Fibroblast of the aortic adventitia (primary cell): Measurements from ENCODE around the gene AK4. TPM values are rescaled to one million over a fixed set of nuclear protein-coding genes. Genes with fewer than 3 reads are reported as not detected.
A peak's percentile ranks its signal among the peaks of the same experiment; 100 is the strongest.

Source experiments
- DNase-seq: peaks from one replicate; pipeline ENCODE4 v3.0.0-alpha.2; 2010; ENCODE audit warnings: low read depth
- H3K4me3 ChIP-seq: 2 replicates; pipeline ENCODE4 v1.5.1; 2011; ENCODE audit warnings: low read depth, mild to moderate bottlenecking, control low read depth, low read length, moderate library complexity
- total RNA-seq: library from RNA; depleted of rRNA; stranded (reverse); fragments of >200 nt; gene quantifications from 2 replicates; pipeline ENCODE4 v1.2.3, GENCODE V29; 2012; ENCODE audit warnings: low replicate concordance
- TF ChIP-seq, protein P1 (sequence below): IDR thresholded peaks from 2 replicates; pipeline ENCODE4 v1.5.1; 2011; ENCODE audit warnings: mild to moderate bottlenecking, low read length, control low read depth, inconsistent platforms; ENCODE audit not compliant: insufficient read depth

Gene AK4
- total RNA-seq, 1 donor: 10.6 TPM

DNA sequence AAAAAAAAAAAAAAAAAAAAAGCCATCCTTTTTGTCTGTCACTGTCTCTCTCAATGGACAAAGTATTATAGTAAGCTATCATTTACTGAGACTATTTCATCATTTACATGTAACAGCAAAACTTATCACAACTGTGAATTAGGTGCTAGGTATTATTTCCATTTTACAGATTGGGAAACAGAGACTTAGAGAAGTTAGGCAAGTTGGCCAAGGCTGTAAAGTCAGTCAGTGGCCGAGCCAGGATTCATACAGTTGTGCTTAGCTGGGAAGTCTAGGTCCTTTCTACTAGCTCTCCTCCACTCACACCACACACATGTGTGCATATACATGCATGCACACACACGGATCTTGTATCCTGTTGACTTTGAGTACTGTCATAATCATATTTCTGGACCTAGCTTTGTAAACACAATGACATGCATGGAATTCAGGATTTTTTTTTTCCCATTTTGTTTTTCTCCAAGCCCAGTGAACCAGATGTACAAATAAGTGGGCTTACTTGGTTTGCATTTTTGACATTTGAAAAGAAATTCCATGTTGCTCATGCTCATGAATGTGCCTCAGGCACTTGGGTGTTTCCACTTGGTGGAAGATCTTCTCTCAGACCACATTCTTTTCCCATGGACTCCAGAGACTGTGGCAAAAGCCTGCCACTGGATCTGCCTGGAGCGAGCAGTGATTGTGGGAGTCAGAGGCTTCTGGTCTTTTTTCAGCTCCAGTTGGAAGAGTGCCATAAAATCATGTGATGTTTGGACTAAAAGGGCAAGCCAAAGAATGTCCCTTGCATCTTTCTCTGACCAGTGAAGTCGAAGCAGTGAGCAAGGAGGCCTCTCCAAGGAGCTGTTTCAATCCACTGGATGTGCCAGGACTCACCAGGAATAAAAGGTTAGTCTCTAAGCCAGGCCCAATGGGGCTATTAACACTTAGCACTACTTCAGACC, 99.7 kb downstream of the AK4 start:
- H3K4me3 ChIP-seq: no peak overlapping the region
- TF ChIP-seq, protein P1, sequence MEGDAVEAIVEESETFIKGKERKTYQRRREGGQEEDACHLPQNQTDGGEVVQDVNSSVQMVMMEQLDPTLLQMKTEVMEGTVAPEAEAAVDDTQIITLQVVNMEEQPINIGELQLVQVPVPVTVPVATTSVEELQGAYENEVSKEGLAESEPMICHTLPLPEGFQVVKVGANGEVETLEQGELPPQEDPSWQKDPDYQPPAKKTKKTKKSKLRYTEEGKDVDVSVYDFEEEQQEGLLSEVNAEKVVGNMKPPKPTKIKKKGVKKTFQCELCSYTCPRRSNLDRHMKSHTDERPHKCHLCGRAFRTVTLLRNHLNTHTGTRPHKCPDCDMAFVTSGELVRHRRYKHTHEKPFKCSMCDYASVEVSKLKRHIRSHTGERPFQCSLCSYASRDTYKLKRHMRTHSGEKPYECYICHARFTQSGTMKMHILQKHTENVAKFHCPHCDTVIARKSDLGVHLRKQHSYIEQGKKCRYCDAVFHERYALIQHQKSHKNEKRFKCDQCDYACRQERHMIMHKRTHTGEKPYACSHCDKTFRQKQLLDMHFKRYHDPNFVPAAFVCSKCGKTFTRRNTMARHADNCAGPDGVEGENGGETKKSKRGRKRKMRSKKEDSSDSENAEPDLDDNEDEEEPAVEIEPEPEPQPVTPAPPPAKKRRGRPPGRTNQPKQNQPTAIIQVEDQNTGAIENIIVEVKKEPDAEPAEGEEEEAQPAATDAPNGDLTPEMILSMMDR: no peak

DNA sequence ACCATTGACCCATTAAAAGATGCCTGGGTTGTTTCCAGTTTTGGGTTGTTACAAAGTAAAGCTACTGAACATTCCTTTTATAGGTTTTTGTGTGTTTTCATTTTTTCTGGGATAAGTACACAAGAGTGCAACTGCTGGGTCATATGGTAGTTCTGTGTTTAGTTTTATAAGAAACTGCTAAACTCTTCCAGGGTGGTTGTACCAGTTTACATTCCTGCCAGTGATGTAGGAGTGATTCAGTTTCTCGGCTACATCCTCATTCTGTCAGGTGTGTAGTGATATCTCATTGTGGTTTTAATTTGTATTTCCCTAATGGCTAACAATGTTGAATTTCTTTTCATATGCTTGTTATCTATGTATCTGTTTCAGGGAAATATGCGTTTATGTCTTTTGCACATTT, 102.8 kb downstream of the AK4 start:
- H3K4me3 ChIP-seq: no peak overlapping the region
- DNase-seq: no peak
- TF ChIP-seq, protein P1: no peak

More for the DNA sequence above, 99.7 kb downstream of the AK4 start:
- DNase-seq: peak; percentile 67

GRCh38 chr1:65253800-65254319, 105.9 kb downstream of the AK4 start:
- peak overlapping the region; percentile 65 for H3K4me3 ChIP-seq
- DNase-seq: no peak

GRCh38 chr1:65254320-65255034, 106.5 kb downstream of the AK4 start:
- peak overlapping the region; percentile 65 for H3K4me3 ChIP-seq
- TF ChIP-seq, protein P1: peak; percentile 20
- DNase-seq: no peak

More at GRCh38 chr1:65253800-65254319, 105.9 kb downstream of the AK4 start:
- TF ChIP-seq, protein P1: no peak

- peak overlapping the region; percentile 65 for H3K4me3 ChIP-seq
- TF ChIP-seq, protein P1: no peak
- peak; percentile 17 for DNase-seq
Observed at GRCh38 chr1:65255035-65255655, 107.1 kb downstream of the AK4 start.

DNA sequence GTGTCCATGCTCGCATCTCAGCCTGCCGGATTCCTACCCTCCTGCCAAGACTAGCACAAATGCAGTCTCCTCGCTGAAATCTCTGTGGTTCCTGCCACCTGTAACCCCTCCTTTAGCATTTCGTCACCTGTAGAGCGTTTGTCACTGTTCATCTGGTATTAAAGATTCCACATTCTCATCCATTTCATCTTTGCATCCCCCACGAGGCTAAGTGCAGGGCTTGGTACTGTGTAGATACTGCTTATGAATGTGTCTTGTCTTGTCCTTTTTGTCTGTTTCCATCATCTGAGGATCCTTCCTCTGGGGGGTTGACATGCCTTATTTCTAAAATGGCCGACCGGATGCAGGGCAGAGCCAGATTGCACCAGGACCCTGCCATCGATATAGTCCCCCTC, 107.7 kb downstream of the AK4 start:
- H3K4me3 ChIP-seq: no peak overlapping the region
- no peak for DNase-seq
- TF ChIP-seq, protein P1: no peak
